Measurements from ENCODE around the gene SOX13. TPM values are rescaled to one million over a fixed set of nuclear protein-coding genes. Genes with fewer than 3 reads are reported as not detected.

The SOX13 gene
- total and polyA plus RNA-seq, 9 of the 15 experiments (the other 6 are each of a cell fraction or from before 2014, with no cell fraction given): 0.03 to 0.35 (median 0.06) TPM; not detected in 5

DNA sequence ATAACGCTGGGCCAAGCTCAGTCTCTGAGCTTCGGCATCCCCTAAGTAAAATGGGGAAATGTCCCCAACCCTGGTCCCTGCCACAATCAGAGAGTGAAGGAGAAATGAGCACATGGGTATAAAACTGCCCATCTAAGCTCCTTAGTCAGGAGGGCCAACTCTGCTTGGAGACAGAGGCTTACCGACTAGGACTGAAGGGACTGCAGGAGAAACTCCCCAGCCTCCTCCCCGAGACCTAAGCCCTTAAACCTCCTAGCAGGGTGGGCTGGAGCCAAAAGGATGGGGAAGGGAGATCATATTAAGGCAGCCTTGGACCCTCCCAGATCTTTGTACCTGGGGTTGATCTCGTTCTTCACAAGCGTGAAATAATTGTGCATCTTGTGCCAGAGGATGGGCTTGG is 73.4 kb downstream of the SOX13 start (continued):
- TF ChIP-seq, protein P1, sequence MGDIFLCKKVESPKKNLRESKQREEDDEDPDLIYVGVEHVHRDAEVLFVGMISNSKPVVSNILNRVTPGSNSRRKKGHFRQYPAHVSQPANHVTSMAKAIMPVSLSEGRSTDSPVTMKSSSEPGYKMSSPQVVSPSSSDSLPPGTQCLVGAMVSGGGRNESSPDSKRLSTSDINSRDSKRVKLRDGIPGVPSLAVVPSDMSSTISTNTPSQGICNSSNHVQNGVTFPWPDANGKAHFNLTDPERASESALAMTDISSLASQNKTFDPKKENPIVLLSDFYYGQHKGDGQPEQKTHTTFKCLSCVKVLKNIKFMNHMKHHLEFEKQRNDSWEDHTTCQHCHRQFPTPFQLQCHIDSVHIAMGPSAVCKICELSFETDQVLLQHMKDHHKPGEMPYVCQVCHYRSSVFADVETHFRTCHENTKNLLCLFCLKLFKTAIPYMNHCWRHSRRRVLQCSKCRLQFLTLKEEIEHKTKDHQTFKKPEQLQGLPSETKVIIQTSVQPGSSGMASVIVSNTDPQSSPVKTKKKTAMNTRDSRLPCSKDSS (IDR thresholded peaks at IDR 0.05; ENCODE audit: low read depth, partially characterized antibody): no peak
- no peak for TF ChIP-seq CBFB (CRISPR knock-in tag; IDR thresholded peaks at IDR 0.05)
- TF ChIP-seq, protein P2, sequence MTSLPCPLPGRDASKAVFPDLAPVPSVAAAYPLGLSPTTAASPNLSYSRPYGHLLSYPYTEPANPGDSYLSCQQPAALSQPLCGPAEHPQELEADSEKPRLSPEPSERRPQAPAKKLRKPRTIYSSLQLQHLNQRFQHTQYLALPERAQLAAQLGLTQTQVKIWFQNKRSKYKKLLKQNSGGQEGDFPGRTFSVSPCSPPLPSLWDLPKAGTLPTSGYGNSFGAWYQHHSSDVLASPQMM (CRISPR knock-in tag; IDR thresholded peaks at IDR 0.05): no peak

DNA sequence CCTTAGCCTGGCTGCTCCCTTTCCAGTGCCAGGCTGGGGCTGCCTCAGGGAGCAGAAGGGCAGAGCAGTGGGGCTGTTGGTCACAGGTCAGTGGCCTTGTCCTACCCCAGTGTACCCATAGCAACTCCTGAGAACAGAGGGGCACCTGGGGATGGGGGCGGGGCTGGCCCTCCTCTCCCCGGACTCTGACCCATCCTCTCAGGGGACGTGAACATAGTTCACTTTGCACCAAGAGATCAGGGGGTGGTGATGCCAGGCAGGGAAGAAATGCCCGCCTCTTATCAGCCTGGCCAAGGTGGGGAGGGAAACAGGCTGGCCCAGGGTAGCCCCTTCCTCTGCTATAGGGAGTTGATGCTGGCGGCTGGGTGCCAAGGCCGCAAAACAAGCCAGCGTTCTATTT is 74.0 kb downstream of the SOX13 start:
- ChIA-PET CTCF (ENCODE audit: low intra/inter-chr PET ratio) (no interaction called here), POLR2A (no interaction called here)
- Histone ChIP-seq H4K20me1 (replicated peaks; ENCODE audit: control insufficient read depth, insufficient read depth, low read length) (peaks cover 15% of the 10 kb centered on the region), H2AFZ (ENCODE audit: low read depth, low read length) (no peak overlapping the region), H3K79me2 (ENCODE audit: control insufficient read depth, insufficient read depth, low read length) (no peaks in the 10 kb centered on the region), H3K9ac (ENCODE audit: insufficient read depth in 1 of 2, low read depth in 2 of 2, low read length in 2 of 2) (no peak overlapping the region), H3K27me3 (ENCODE audit: control insufficient read depth in 2 of 2, insufficient read depth in 2 of 2, low read length in 2 of 2) (peaks cover 25 to 50% of the 10 kb centered on the region in 2 experiments), H3K4me3 (no peak overlapping the region), H3K4me2 (ENCODE audit: insufficient read depth, low read length) (no peak overlapping the region), H3K9me1 (ENCODE audit: control insufficient read depth, insufficient read depth, low read length) (no peaks in the 10 kb centered on the region), H3K36me3 (ENCODE audit: control insufficient read depth, insufficient read depth, low read length) (no peaks in the 10 kb centered on the region), H3K4me1 (replicated peaks in 1 of 2; ENCODE audit: control insufficient read depth in 2 of 2, insufficient read depth in 2 of 2, low read length in 2 of 2) (peaks cover 0 to 13% of the 10 kb centered on the region in 2 experiments; a peak in 2 of 5 replicates), H3K9me3 (replicated peaks; ENCODE audit: control insufficient read depth, insufficient read depth, low read depth, low read length) (no peaks in the 10 kb centered on the region), H3K27ac (ENCODE audit: extremely low read depth, low read depth, low read length) (no peak overlapping the region)
- DNase-seq (ENCODE audit: extremely low read depth in 1 of 4, low spot score in 3 of 4) (no peak), ATAC-seq (no peak), FAIRE-seq (no peak)
- in situ Hi-C loops (cut with MboI) (no loop called here), intact Hi-C loops (cut with micrococcal nuclease) (no loop called here)
- BruUV-seq (replicated peaks): no TSS peak
- WGBS (ENCODE audit: insufficient coverage, low coverage, missing lambda C conversion rate): 10% methylated on average over 6 of the region's 7 CpGs
- TF ChIP-seq SNRNP70 (optimal IDR thresholded peaks at IDR 0.05; ENCODE audit: low read depth, low read length) (no peak), HOXB6 (CRISPR knock-in tag; IDR thresholded peaks at IDR 0.05; ENCODE audit: borderline replicate concordance) (no peak), MEF2A (IDR thresholded peaks at IDR 0.05; ENCODE audit: control insufficient read depth, low read depth, low read length) (no peak), ADNP (tag; IDR thresholded peaks at IDR 0.05) (no peak), ZEB2 (IDR thresholded peaks at IDR 0.05) (no peak)
- TF ChIP-seq, protein P3, sequence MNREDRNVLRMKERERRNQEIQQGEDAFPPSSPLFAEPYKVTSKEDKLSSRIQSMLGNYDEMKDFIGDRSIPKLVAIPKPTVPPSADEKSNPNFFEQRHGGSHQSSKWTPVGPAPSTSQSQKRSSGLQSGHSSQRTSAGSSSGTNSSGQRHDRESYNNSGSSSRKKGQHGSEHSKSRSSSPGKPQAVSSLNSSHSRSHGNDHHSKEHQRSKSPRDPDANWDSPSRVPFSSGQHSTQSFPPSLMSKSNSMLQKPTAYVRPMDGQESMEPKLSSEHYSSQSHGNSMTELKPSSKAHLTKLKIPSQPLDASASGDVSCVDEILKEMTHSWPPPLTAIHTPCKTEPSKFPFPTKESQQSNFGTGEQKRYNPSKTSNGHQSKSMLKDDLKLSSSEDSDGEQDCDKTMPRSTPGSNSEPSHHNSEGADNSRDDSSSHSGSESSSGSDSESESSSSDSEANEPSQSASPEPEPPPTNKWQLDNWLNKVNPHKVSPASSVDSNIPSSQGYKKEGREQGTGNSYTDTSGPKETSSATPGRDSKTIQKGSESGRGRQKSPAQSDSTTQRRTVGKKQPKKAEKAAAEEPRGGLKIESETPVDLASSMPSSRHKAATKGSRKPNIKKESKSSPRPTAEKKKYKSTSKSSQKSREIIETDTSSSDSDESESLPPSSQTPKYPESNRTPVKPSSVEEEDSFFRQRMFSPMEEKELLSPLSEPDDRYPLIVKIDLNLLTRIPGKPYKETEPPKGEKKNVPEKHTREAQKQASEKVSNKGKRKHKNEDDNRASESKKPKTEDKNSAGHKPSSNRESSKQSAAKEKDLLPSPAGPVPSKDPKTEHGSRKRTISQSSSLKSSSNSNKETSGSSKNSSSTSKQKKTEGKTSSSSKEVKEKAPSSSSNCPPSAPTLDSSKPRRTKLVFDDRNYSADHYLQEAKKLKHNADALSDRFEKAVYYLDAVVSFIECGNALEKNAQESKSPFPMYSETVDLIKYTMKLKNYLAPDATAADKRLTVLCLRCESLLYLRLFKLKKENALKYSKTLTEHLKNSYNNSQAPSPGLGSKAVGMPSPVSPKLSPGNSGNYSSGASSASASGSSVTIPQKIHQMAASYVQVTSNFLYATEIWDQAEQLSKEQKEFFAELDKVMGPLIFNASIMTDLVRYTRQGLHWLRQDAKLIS (CRISPR knock-in tag; IDR thresholded peaks at IDR 0.05): no peak
- TF ChIP-seq, protein P4, sequence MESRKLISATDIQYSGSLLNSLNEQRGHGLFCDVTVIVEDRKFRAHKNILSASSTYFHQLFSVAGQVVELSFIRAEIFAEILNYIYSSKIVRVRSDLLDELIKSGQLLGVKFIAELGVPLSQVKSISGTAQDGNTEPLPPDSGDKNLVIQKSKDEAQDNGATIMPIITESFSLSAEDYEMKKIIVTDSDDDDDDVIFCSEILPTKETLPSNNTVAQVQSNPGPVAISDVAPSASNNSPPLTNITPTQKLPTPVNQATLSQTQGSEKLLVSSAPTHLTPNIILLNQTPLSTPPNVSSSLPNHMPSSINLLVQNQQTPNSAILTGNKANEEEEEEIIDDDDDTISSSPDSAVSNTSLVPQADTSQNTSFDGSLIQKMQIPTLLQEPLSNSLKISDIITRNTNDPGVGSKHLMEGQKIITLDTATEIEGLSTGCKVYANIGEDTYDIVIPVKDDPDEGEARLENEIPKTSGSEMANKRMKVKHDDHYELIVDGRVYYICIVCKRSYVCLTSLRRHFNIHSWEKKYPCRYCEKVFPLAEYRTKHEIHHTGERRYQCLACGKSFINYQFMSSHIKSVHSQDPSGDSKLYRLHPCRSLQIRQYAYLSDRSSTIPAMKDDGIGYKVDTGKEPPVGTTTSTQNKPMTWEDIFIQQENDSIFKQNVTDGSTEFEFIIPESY (CRISPR knock-in tag; IDR thresholded peaks at IDR 0.05): no peak
- TF ChIP-seq, protein P5, sequence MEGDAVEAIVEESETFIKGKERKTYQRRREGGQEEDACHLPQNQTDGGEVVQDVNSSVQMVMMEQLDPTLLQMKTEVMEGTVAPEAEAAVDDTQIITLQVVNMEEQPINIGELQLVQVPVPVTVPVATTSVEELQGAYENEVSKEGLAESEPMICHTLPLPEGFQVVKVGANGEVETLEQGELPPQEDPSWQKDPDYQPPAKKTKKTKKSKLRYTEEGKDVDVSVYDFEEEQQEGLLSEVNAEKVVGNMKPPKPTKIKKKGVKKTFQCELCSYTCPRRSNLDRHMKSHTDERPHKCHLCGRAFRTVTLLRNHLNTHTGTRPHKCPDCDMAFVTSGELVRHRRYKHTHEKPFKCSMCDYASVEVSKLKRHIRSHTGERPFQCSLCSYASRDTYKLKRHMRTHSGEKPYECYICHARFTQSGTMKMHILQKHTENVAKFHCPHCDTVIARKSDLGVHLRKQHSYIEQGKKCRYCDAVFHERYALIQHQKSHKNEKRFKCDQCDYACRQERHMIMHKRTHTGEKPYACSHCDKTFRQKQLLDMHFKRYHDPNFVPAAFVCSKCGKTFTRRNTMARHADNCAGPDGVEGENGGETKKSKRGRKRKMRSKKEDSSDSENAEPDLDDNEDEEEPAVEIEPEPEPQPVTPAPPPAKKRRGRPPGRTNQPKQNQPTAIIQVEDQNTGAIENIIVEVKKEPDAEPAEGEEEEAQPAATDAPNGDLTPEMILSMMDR (IDR thresholded peaks at IDR 0.05 in 2 of 3, conservative IDR thresholded peaks at IDR 0.05 in 1 of 3; ENCODE audit: insufficient read depth in 2 of 3, low read depth in 1 of 3, low read length in 3 of 3): no peak
